Endothelial cell (in vitro differentiated cells): Measurements from ENCODE around the gene KCNJ11. TPM values are rescaled to one million over a fixed set of nuclear protein-coding genes. Genes with fewer than 3 reads are reported as not detected.

Experiments
- DNase-seq: peaks from one replicate; pipeline ENCODE4 v3.0.0; 2021; ENCODE audit warnings: low spot score
- H3K27ac Mint-ChIP-seq: one replicate; pipeline ENCODE4 v1.8.0; 2021; ENCODE audit warnings: mixed read lengths, inconsistent platforms; ENCODE audit not compliant: unreplicated experiment
- H3K27me3 Mint-ChIP-seq: one replicate; pipeline ENCODE4 v1.8.0; 2021; ENCODE audit warnings: mild to moderate bottlenecking, moderate library complexity, mixed read lengths, inconsistent platforms; ENCODE audit not compliant: unreplicated experiment
- H3K36me3 Mint-ChIP-seq: one replicate; pipeline ENCODE4 v1.8.0; 2021; ENCODE audit warnings: mild to moderate bottlenecking, low read depth, mixed read lengths, inconsistent platforms; ENCODE audit not compliant: unreplicated experiment
- H3K4me1 Mint-ChIP-seq: one replicate; pipeline ENCODE4 v1.8.0; 2021; ENCODE audit warnings: mild to moderate bottlenecking, mixed read lengths, inconsistent platforms; ENCODE audit not compliant: unreplicated experiment
- H3K4me3 Mint-ChIP-seq: one replicate; pipeline ENCODE4 v1.8.0; 2021; ENCODE audit warnings: mild to moderate bottlenecking, mixed read lengths, inconsistent platforms; ENCODE audit not compliant: unreplicated experiment
- H3K9me3 Mint-ChIP-seq: one replicate; pipeline ENCODE4 v1.8.0; 2021; ENCODE audit warnings: mixed read lengths, inconsistent platforms; ENCODE audit not compliant: unreplicated experiment
- CTCF ChIP-seq: fragments of 200-600 bp; sonication (generic); IDR thresholded peaks from one replicate; pipeline ENCODE4 v1.5.0; 2021; ENCODE audit warnings: antibody characterized with exemption; ENCODE audit not compliant: unreplicated experiment
- total RNA-seq: library from RNA; stranded (reverse); fragmentation: NEBNext Ultra II Directional; extraction: Animal tissue kit (Norgen Biotek cat#: 25700); gene quantifications from one replicate; pipeline ENCODE4 v1.2.1, GENCODE V29; 2021; ENCODE audit not compliant: unreplicated experiment

Gene KCNJ11
- total RNA-seq, 1 donor from 2014 or later, result 0.46 TPM

- H3K4me1 Mint-ChIP-seq, result no peaks in the 10 kb centered on the region
- H3K4me3 Mint-ChIP-seq, result no peak overlapping the region
- peak; percentile 86 for DNase-seq
- H3K36me3 Mint-ChIP-seq, result peaks cover 4% of the 10 kb centered on the region
- peak; percentile 95 for TF ChIP-seq CTCF
- H3K9me3 Mint-ChIP-seq, result peaks cover 5% of the 10 kb centered on the region
- H3K27ac Mint-ChIP-seq, result no peak overlapping the region
- peaks cover 17% of the 10 kb centered on the region for H3K27me3 Mint-ChIP-seq
Measured at GRCh38 chr11:17384002-17384511, 4.4 kb downstream of the KCNJ11 start.

GRCh38 chr11:17383461-17383860 is 5.0 kb downstream of the KCNJ11 start:
- H3K27me3 Mint-ChIP-seq, result peaks cover 17% of the 10 kb centered on the region
- TF ChIP-seq CTCF, result no peak

GRCh38 chr11:17382046-17382728 is 6.3 kb downstream of the KCNJ11 start:
- no peak for TF ChIP-seq CTCF
- peaks cover 14% of the 10 kb centered on the region for H3K27me3 Mint-ChIP-seq
- peaks cover 11% of the 10 kb centered on the region for H3K36me3 Mint-ChIP-seq
- no peak for DNase-seq
- no peak overlapping the region for H3K27ac Mint-ChIP-seq
- no peaks in the 10 kb centered on the region for H3K4me1 Mint-ChIP-seq
- peaks cover 5% of the 10 kb centered on the region for H3K9me3 Mint-ChIP-seq
- no peak overlapping the region for H3K4me3 Mint-ChIP-seq

More at GRCh38 chr11:17383461-17383860, 5.0 kb downstream of the KCNJ11 start:
- no peak overlapping the region for H3K27ac Mint-ChIP-seq
- DNase-seq, result no peak
- no peak overlapping the region for H3K4me3 Mint-ChIP-seq
- peaks cover 6% of the 10 kb centered on the region for H3K36me3 Mint-ChIP-seq
- no peaks in the 10 kb centered on the region for H3K4me1 Mint-ChIP-seq
- peaks cover 5% of the 10 kb centered on the region for H3K9me3 Mint-ChIP-seq

GRCh38 chr11:17381156-17381555 is 7.3 kb downstream of the KCNJ11 start:
- TF ChIP-seq CTCF, result no peak
- Mint-ChIP-seq H3K27me3 (peaks cover 11% of the 10 kb centered on the region), H3K9me3 (peaks cover 5% of the 10 kb centered on the region), H3K4me3 (no peak overlapping the region), H3K27ac (no peak overlapping the region), H3K4me1 (no peaks in the 10 kb centered on the region), H3K36me3 (peaks cover 11% of the 10 kb centered on the region)
- DNase-seq, result no peak
